Stomach (tissue), 9 donors: ENCODE results near the gene MYO3B. TPM values are rescaled to one million over a fixed set of nuclear protein-coding genes. Genes with fewer than 3 reads are reported as not detected.

Experiments
- DNase-seq, 2 donors: peaks; one replicate each; pipeline versions ENCODE4 v3.0.0 to v3.0.0-alpha.2; 2013 to 2019
- H3K27ac ChIP-seq, 5 donors: fragments of 200-600 bp in 4 of 5; sonication (generic) in 4 of 5; one replicate each; pipeline ENCODE4 v1.5.1; 2013 to 2019; ENCODE audit warnings: mild to moderate bottlenecking in 1 of 5, moderate library complexity in 1 of 5
- H3K27me3 ChIP-seq, 3 donors: fragments of 200-600 bp; sonication (generic); one replicate each; pipeline ENCODE4 v1.5.1; 2017 to 2019; ENCODE audit warnings: mixed run types in 1 of 3
- H3K36me3 ChIP-seq, 4 donors: fragments of 200-600 bp; sonication (generic); 1 replicate in 3 of 4; 2 replicates in 1 of 4; pipeline ENCODE4 v1.5.1; 2016 to 2019
- H3K4me1 ChIP-seq, 4 donors: fragments of 200-600 bp; sonication (generic); one replicate each; pipeline ENCODE4 v1.5.1; 2016 to 2019
- H3K4me3 ChIP-seq, 4 donors: fragments of 200-600 bp; sonication (generic) in 3 of 4; one replicate each; pipeline ENCODE4 v1.5.1; 2016 to 2019; ENCODE audit warnings: mild to moderate bottlenecking in 1 of 4
- H3K9me3 ChIP-seq, 4 donors: fragments of 200-600 bp; sonication (generic); one replicate each; pipeline ENCODE4 v1.5.1; 2016 to 2019
- EP300 ChIP-seq: sonication (generic); formaldehyde crosslinking; IDR thresholded peaks from one replicate; pipeline ENCODE4 v1.6.1; 2017; ENCODE audit warnings: antibody characterized with exemption
- POLR2A ChIP-seq, 4 donors: fragments of 450-650 bp; IDR thresholded peaks; one replicate each; pipeline ENCODE4 v1.6.1; 2016; ENCODE audit warnings: antibody characterized with exemption in 4 of 4, control low read depth in 2 of 4, mild to moderate bottlenecking in 1 of 4, moderate library complexity in 1 of 4
- POLR2AphosphoS5 ChIP-seq, 3 donors: sonication (generic); formaldehyde crosslinking; IDR thresholded peaks; one replicate each; pipeline ENCODE4 v1.6.1; 2016; ENCODE audit warnings: antibody characterized with exemption in 3 of 3
- WGBS, 5 donors: extraction: QIAGEN DNeasy Blood & Tissue Kit in 3 of 5; methylation state at CpG; one replicate each; pipeline versions ENCODE4 v1.1.5 to v1.1.7; 2013 to 2018; 5-methylcytosine and 5-hydroxymethylcytosine counted together
- intact Hi-C: fragments of 100-400 bp; cut with DNase I; formaldehyde crosslinking; loops from one replicate; pipeline ENCODE4 v1.15.1; 2023; ENCODE audit warnings: low total_unique reads
- polyA plus RNA-seq, 3 donors: library from polyadenylated mRNA; stranded (reverse); fragments of 200-250 nt; gene quantifications; one replicate each; pipeline ENCODE4 v1.2.3, GENCODE V29; 2013
- total RNA-seq, 5 donors: library from RNA; depleted of rRNA; stranded (reverse); fragments of >200 nt; gene quantifications; one replicate each; pipeline versions ENCODE4 v1.1.0 to v1.2.3, GENCODE V29; 2014 to 2016
- TF ChIP-seq, protein P1 (sequence below), 7 experiments: fragments of 450-650 bp in 4 of 7; fragments of 200-600 bp in 3 of 7; sonication (generic) in 3 of 7; IDR thresholded peaks; one replicate each; pipeline ENCODE4 v1.5.1; 2016 to 2019; ENCODE audit warnings: antibody characterized with exemption in 7 of 7, control low read depth in 2 of 7, mild to moderate bottlenecking in 1 of 7
- donor health status: healthy with polysubstance abuse.
- donor health status: Bipolar disorder and iron deficiency.
- donor health status: healthy.

MYO3B gene
- total and polyA plus RNA-seq, 8 donors, result 0.05 to 0.37 TPM; not detected in 6

DNA sequence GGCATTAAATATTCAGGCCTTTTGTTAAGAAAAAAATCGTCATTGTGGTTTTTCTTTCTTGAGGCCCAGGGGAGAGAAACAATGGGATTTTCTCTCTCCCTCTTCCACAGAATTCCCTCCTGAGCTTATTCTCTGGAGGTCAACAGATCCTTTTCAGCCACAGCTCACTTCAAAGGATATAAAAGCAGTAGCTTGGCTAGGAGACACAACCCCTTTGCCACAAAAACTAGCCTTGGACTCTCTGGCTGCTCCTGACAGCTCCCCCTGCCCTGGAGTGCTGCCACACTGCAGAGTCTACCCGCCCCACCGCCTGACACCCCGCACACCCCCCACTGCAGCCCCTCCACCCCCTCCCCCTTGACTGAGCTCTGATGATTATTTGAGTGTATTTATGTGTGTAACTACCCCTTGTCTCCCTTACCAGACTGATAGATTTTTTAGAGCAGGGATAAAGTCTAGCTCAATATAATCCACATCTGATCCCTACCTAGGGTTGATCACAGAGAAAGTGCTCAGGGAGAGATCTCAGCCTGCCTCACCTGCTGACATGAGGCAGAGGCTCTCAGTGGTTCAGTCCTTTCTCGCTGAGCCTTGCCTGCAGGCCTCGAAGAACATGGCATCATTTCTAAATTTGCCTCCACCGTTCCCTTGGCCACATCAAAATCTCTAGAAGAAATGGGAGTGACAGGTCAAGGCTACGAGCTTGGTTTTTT, 405.0 kb downstream of the MYO3B start:
- no peaks in the 10 kb centered on the region for H3K9me3 ChIP-seq
- H3K4me1 ChIP-seq, result peaks cover 0 to 7% (median 0%) of the 10 kb centered on the region in 4 donors
- no peak for DNase-seq
- no peak overlapping the region for H3K4me3 ChIP-seq
- intact Hi-C loops, result no loop called here
- WGBS, 5 donors, result 67 to 83% (median 79%) methylated on average over 8 of the region's 8 CpGs
- H3K36me3 ChIP-seq, result no peaks in the 10 kb centered on the region
- TF ChIP-seq, protein P1, sequence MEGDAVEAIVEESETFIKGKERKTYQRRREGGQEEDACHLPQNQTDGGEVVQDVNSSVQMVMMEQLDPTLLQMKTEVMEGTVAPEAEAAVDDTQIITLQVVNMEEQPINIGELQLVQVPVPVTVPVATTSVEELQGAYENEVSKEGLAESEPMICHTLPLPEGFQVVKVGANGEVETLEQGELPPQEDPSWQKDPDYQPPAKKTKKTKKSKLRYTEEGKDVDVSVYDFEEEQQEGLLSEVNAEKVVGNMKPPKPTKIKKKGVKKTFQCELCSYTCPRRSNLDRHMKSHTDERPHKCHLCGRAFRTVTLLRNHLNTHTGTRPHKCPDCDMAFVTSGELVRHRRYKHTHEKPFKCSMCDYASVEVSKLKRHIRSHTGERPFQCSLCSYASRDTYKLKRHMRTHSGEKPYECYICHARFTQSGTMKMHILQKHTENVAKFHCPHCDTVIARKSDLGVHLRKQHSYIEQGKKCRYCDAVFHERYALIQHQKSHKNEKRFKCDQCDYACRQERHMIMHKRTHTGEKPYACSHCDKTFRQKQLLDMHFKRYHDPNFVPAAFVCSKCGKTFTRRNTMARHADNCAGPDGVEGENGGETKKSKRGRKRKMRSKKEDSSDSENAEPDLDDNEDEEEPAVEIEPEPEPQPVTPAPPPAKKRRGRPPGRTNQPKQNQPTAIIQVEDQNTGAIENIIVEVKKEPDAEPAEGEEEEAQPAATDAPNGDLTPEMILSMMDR (IDR thresholded peaks at IDR 0.05), result no peak
- TF ChIP-seq POLR2A (IDR thresholded peaks at IDR 0.05) (no peak), POLR2AphosphoS5 (IDR thresholded peaks at IDR 0.05) (no peak), EP300 (no peak)
- no peak overlapping the region for H3K27ac ChIP-seq
- H3K27me3 ChIP-seq, result no peaks in the 10 kb centered on the region

DNA sequence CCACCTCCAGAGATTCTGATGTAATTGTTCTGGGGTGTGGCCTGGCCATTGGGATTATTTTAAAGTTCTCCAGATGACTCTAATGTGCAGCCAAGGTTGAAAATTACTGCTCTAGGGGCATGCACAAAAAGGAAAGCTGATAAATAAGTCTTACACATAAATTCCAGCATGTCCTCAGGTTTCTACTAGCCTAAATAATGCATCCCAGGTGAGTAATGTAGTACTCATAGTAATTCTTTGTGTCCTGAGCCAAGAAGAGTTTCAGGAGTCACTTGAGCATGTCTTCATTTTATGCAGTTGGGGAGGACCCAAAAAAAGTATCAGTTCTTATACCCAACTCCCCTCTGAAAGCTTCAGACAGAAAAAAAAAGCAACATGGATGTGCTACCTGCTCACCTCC, 407.1 kb downstream of the MYO3B start:
- Histone ChIP-seq H3K4me1 (peaks cover 0 to 7% (median 0%) of the 10 kb centered on the region in 4 donors), H3K27ac (no peak overlapping the region), H3K36me3 (no peaks in the 10 kb centered on the region), H3K4me3 (no peak overlapping the region), H3K9me3 (no peaks in the 10 kb centered on the region), H3K27me3 (no peaks in the 10 kb centered on the region)
- no peak for DNase-seq
- intact Hi-C loops, result no loop called here
- no peak for TF ChIP-seq EP300
- TF ChIP-seq, protein P1 (IDR thresholded peaks at IDR 0.05), result no peak

DNA sequence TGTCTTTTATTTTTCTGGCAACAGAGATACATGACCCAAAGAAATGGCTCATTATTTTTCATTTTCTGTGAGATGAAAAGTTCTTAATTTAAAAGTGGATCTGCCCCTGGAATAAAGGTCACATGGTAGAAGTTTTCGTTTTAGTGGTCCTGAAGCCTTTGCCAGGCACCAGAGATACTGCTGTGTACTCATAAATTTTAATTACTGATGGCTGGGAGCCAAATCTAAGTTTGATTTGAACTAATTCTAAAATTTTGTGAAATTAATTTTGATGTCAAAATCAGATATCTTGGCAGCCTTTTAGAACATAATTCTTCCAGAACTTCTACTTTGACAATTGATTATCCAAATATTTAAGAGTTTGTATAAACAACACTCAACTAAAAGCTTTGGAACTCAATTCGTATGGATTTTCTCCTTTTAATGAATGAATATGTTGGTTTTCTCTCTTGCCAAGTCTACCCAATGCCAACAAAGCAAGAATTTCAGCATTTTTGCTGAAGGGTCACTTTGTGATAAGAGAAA, 408.7 kb downstream of the MYO3B start:
- no peak overlapping the region for H3K4me3 ChIP-seq
- TF ChIP-seq POLR2AphosphoS5 (IDR thresholded peaks at IDR 0.05) (no peak), POLR2A (IDR thresholded peaks at IDR 0.05) (no peak), EP300 (no peak)
- TF ChIP-seq, protein P1 (IDR thresholded peaks at IDR 0.05), result no peak
- 22 to 41% (median 25%) methylated on average over 2 of the region's 2 CpGs for WGBS, 5 donors

DNA sequence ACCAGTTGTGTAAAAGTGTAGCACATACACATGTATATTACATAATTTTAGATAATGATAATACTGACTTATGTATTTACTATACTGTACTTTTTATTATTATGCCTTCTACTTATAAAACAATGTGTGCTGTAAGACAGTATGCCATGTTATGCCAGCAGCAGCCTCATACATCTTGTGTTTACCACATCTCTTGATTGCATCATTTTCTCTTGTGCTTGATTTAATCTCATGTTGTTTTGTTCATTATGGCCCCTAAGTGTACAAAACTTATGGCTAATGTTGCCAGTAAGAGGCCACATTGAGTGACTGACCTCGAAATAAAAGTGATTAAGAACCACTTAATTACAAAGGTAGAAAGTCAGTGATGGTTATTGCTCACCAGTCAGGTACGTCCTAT, 409.2 kb downstream of the MYO3B start:
- intact Hi-C loops, result no loop called here
- Histone ChIP-seq H3K36me3 (no peaks in the 10 kb centered on the region), H3K27me3 (no peaks in the 10 kb centered on the region), H3K9me3 (no peaks in the 10 kb centered on the region), H3K4me3 (no peak overlapping the region), H3K4me1 (peaks cover 0 to 7% (median 0%) of the 10 kb centered on the region in 4 donors), H3K27ac (no peak overlapping the region)
- TF ChIP-seq, protein P1 (IDR thresholded peaks at IDR 0.05), result no peak
- TF ChIP-seq EP300 (no peak), POLR2A (IDR thresholded peaks at IDR 0.05) (no peak), POLR2AphosphoS5 (IDR thresholded peaks at IDR 0.05) (no peak)
- 69 to 78% (median 75%) methylated on average over 2 of the region's 2 CpGs for WGBS, 5 donors
- DNase-seq, result no peak

More for the DNA sequence above, 408.7 kb downstream of the MYO3B start:
- intact Hi-C loops, result no loop called here
- Histone ChIP-seq H3K9me3 (no peaks in the 10 kb centered on the region), H3K36me3 (no peaks in the 10 kb centered on the region), H3K4me1 (peaks cover 0 to 7% (median 0%) of the 10 kb centered on the region in 4 donors), H3K27ac (no peak overlapping the region), H3K27me3 (no peaks in the 10 kb centered on the region)
- DNase-seq, result no peak
